LNCAP (cell line): Measurements from ENCODE around the gene NIPAL3.

Source experiments
- TF ChIP-seq, protein P1 (sequence below): fragments of 450-650 bp; IDR thresholded peaks from 2 replicates; pipeline ENCODE4 v1.5.1; 2017; ENCODE audit warnings: mild to moderate bottlenecking

The NIPAL3 gene

DNA sequence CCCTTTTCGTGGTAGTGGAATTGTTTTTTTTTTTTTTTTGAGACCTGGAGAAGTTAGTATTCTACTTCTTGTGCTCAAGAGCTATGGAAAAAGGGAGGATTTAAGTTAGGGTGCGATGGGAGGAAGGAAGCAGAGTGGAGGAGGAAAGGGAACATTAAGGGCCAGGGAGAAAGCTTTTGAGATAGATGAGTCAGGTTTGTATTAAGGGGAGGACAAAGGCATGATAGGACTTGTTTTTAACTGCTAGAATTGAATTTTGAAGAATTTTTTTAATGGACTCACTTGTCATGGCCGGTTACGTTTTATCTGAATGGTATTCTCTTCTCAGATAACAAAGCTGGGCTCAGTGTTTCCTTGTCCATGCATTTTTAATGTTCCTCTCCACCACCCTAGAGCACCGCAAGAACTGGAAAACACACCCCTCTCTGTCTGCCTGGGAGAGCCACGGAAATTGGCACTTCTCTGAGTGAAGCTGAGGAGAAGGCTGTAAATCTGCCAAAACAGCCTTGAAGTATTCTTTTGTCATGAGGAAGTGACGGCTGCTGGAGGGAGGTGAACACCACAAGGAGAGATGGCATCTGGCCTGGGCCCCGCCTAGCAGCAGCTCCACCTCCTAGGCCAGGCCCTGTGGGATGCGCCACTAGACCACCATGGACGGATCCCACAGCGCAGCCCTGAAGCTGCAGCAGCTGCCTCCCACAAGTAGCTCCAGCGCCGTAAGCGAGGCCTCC is 3.5 kb downstream of the NIPAL3 start:
- TF ChIP-seq, protein P1, sequence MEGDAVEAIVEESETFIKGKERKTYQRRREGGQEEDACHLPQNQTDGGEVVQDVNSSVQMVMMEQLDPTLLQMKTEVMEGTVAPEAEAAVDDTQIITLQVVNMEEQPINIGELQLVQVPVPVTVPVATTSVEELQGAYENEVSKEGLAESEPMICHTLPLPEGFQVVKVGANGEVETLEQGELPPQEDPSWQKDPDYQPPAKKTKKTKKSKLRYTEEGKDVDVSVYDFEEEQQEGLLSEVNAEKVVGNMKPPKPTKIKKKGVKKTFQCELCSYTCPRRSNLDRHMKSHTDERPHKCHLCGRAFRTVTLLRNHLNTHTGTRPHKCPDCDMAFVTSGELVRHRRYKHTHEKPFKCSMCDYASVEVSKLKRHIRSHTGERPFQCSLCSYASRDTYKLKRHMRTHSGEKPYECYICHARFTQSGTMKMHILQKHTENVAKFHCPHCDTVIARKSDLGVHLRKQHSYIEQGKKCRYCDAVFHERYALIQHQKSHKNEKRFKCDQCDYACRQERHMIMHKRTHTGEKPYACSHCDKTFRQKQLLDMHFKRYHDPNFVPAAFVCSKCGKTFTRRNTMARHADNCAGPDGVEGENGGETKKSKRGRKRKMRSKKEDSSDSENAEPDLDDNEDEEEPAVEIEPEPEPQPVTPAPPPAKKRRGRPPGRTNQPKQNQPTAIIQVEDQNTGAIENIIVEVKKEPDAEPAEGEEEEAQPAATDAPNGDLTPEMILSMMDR = no peak

DNA sequence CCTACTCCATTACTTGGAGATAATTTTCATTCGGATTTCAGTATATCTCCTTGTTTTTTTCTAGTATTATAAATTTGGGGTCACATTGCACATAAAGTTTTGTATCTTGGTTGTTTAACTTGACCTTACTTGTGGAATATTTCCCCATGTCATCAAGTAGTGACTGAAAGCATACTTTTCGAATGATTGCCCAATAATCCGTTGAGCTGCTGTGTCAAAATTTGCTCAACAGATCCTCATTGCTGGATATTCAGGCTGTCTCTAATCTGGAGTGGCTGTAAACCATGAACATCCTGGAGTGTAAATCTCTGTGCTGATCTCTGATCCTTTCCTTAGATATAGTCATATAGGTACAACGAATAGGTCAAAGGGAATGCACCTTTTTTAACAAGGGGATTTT is 4.9 kb downstream of the NIPAL3 start:
- TF ChIP-seq, protein P1 = no peak

DNA sequence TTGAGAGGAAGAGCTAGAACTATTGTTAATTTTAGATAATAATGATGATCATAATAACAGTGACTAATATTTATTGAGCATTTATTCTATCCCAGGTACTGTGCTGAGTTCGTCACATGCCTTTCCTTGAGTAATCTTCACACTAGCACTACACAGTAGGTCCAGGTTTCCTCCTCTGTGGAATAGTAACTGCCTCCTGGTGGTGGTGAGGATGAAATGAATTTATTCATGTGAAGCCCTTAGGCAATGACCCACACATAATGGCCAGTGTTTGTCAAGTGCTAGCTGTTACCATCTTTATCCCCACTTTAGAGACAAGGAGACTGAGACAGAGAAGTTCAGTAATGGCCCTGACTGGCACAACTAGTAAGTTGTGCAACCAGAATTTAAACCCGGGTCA is 5.9 kb downstream of the NIPAL3 start:
- TF ChIP-seq, protein P1 = no peak

DNA sequence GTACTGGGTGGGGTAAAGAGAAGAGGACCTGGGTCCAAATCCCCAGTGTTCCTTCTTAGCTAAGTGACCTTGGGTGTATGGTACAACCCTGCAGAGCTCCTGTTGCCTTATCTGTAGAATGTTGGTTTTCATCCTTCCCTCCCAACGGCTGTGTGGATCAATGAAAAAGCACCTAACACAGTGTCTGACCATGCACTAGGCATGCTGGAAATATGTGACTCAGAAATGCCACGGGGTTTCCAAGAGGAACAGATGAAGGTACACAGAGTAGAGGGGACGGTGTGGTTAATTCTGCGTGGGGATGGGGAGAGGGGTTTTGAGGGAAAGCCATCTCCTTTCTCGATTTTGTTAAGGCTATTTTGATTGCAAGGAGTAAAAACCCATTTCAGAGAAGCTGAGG is 8.6 kb downstream of the NIPAL3 start:
- TF ChIP-seq, protein P1 = no peak

DNA sequence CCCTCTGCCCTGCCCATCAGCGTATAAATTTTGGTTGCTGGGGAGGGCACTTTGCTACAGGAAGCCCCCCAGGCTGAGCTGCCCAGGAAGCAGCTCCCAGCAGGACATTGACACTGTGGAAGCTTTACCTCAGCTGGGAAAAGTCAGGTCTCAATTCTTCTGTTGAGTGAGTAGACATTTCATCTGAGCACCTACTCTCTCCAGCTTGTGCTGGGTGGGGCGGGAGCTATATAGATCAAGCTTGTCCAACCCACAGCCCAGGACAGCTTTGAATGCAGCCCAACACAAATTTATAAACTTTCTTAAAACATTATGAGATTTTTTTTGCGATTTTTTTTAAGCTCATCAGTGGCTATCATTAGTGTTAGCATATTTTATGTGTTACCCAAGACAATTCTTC is 9.4 kb downstream of the NIPAL3 start:
- TF ChIP-seq, protein P1 = no peak

DNA sequence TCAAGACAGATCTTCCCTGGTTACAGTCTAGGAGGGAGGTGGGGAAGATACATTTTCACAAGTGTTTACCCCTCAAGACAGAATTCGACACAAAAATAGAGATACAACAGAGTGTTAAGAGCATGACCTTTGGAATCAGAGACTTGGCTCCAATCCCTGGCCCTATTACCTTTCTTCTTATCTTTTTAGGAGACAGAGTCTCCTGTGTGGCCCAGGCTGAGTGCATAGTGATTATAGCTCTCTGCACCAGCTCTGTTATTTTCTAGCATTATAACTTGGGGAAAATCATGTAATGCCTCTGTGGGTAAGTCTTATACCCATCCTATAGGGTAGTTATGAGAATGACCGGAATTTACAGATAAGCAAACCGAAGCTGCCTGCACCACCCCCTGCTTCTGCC is 9.8 kb downstream of the NIPAL3 start:
- TF ChIP-seq, protein P1 = no peak

DNA sequence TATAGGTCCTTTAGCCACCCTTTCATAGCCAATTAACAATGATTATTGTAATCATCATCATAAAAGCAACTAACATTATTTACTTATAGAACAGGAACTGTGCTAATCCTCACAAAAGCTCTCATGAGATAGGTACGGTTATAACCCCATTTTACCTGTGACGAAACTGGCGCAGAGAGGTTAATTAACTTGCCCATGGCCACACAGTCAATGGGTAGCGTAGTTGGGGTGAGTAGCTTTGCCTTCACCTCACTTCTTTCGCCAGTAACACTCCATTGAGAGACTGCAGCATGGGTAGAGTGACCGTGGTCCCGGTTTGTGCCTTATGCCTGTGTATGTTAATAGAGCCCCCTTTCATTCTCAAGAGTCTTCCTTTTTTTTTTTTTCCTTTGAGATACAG is 10.3 kb downstream of the NIPAL3 start:
- TF ChIP-seq, protein P1 = no peak
